Activated T-cell treated with anti-CD3 and anti-CD28 coated beads, Interleukin-2, amount 50 U/mL, for 48 hours (primary cell): ENCODE measurements around the gene CCR7.
A peak's percentile ranks its signal among the peaks of the same experiment; 100 is the strongest.

Experiments
- DNase-seq, 2 experiments: peaks; one replicate each; pipeline ENCODE4 v3.0.0-alpha.2; 2020

The CCR7 gene

GRCh38 chr17:40532520-40533253 is 32.6 kb downstream of the CCR7 start:
- peak; percentile 23 to 32 for DNase-seq

GRCh38 chr17:40531051-40531991 is 34.0 kb downstream of the CCR7 start:
- peak; percentile 92 to 94 for DNase-seq

- DNase-seq: peak in 1 of 2 experiments; percentile 43
These were observed 34.7 kb downstream of the CCR7 start for GRCh38 chr17:40530531-40530994.

GRCh38 chr17:40529991-40530390 is 35.3 kb downstream of the CCR7 start:
- peak in 1 of 2 experiments; percentile 13 for DNase-seq

GRCh38 chr17:40528692-40529417 is 36.4 kb downstream of the CCR7 start:
- DNase-seq: peak in 1 of 2 experiments; percentile 28

- peak in 1 of 2 experiments; percentile 15 for DNase-seq
These were observed 38.6 kb downstream of the CCR7 start for GRCh38 chr17:40526668-40527067.

GRCh38 chr17:40525294-40525693 is 40.0 kb downstream of the CCR7 start:
- DNase-seq: no peak

GRCh38 chr17:40524243-40524965 is 40.9 kb downstream of the CCR7 start:
- no peak for DNase-seq

GRCh38 chr17:40522961-40523310 is 42.3 kb downstream of the CCR7 start:
- no peak for DNase-seq

- DNase-seq: no peak
These were observed 42.9 kb downstream of the CCR7 start for GRCh38 chr17:40522250-40522960.

GRCh38 chr17:40520991-40521453 is 44.2 kb downstream of the CCR7 start:
- DNase-seq: no peak

GRCh38 chr17:40519089-40519775 is 46.0 kb downstream of the CCR7 start:
- DNase-seq: peak in 1 of 2 experiments; percentile 18

- DNase-seq: peak in 1 of 2 experiments; percentile 17
These were observed 46.7 kb downstream of the CCR7 start for GRCh38 chr17:40518401-40519088.

GRCh38 chr17:40517981-40518380 is 47.3 kb downstream of the CCR7 start:
- peak in 1 of 2 experiments; percentile 24 for DNase-seq

- peak in 1 of 2 experiments; percentile 14 for DNase-seq
These were observed 48.0 kb downstream of the CCR7 start for GRCh38 chr17:40517286-40517662.

GRCh38 chr17:40516581-40517285 is 48.5 kb downstream of the CCR7 start:
- DNase-seq: peak; percentile 64 to 70

GRCh38 chr17:40515491-40516041 is 49.7 kb downstream of the CCR7 start:
- peak; percentile 51 to 54 for DNase-seq

- DNase-seq: no peak
These were observed 50.3 kb downstream of the CCR7 start for GRCh38 chr17:40515011-40515410.
